A549 (cell line): ENCODE results near the gene PDE6G. TPM values are rescaled to one million over a fixed set of nuclear protein-coding genes. Genes with fewer than 3 reads are reported as not detected.

ENCODE experiments used
- ATAC-seq, 2 experiments: fragments of 200-7000 bp in 1 of 2; fragments of >200 bp in 1 of 2; cut with Nextera tagmentation in 1 of 2; cut with Tn5 transposase in 1 of 2; 3 replicates each; pipeline versions ENCODE4 v1.8.0 to v1.9.1; 2018 to 2020; ENCODE audit warnings: mild to moderate bottlenecking in 1 of 2, moderate library complexity in 1 of 2
- CTCF ChIA-PET: fragments of 300-600 bp; sonication (Branson Sonifier 250); formaldehyde crosslinking; extraction: SDS; loops from one replicate; lab custom pipeline; 2021; ENCODE audit warnings: antibody characterized with exemption, inconsistent platforms; lab: Yijun Ruan, JAX
- POLR2A ChIA-PET: fragments of 350-600 bp; formaldehyde crosslinking; extraction: SDS; loops from one replicate; lab custom pipeline; 2021; ENCODE audit warnings: antibody characterized with exemption, inconsistent platforms; lab: Yijun Ruan, JAX
- DNase-seq, 2 experiments: peaks; one replicate each; pipeline versions ENCODE4 v3.0.0 to v3.0.0-alpha.2; 2011 to 2016; ENCODE audit warnings: low read depth in 1 of 2, low spot score in 1 of 2
- FAIRE-seq: peaks from 2 replicates; lab custom pipeline; 2011; peaks lifted over from hg19 to GRCh38; lab: Jason Lieb, UNC
- H3K27ac ChIP-seq, 2 experiments: fragments of >200 bp; sonication (Bioruptor Twin); formaldehyde crosslinking; 3 replicates each; pipeline ENCODE4 v1.5.1; 2016 to 2017
- H3K4me1 ChIP-seq: fragments of >200 bp; sonication (Bioruptor Twin); formaldehyde crosslinking; 3 replicates; pipeline ENCODE4 v1.6.1; 2016
- H3K4me2 ChIP-seq: fragments of >200 bp; sonication (Bioruptor Twin); formaldehyde crosslinking; 3 replicates; pipeline ENCODE4 v1.6.1; 2016
- H3K4me3 ChIP-seq: fragments of >200 bp; sonication (Bioruptor Twin); formaldehyde crosslinking; 3 replicates; pipeline ENCODE4 v1.5.1; 2016
- H3K9me3 ChIP-seq: fragments of >200 bp; sonication (Bioruptor Twin); formaldehyde crosslinking; 3 replicates; pipeline ENCODE4 v1.6.1; 2016
- BHLHE40 ChIP-seq: IDR thresholded peaks from 2 replicates; pipeline ENCODE4 v1.6.1; 2012; ENCODE audit warnings: low read depth, low read length, inconsistent platforms
- CEBPB ChIP-seq, 2 experiments: fragments of >200 bp in 1 of 2; sonication (Bioruptor Twin) in 1 of 2; formaldehyde crosslinking in 1 of 2; IDR thresholded peaks; 2 replicates each; pipeline ENCODE4 v1.6.1; 2012 to 2016
- CHD2 ChIP-seq: fragments of 150-350 bp; IDR thresholded peaks from 2 replicates; pipeline ENCODE4 v1.6.1; 2014; ENCODE audit warnings: low read length; ENCODE audit not compliant: partially characterized antibody
- CHD4 ChIP-seq: fragments of 200-600 bp; sonication (generic); IDR thresholded peaks from 2 replicates; pipeline ENCODE4 v1.6.1; 2016; ENCODE audit warnings: antibody characterized with exemption, mild to moderate bottlenecking, borderline replicate concordance
- EHF ChIP-seq: fragments of 250-450 bp; sonication (Bioruptor Pico); IDR thresholded peaks from 2 replicates; pipeline ENCODE4 v1.5.0; 2020; ENCODE audit warnings: mild to moderate bottlenecking
- FOSL2 ChIP-seq, 2 experiments: fragments of 450-650 bp in 1 of 2; fragments of >200 bp in 1 of 2; sonication (Bioruptor Twin) in 1 of 2; formaldehyde crosslinking; IDR thresholded peaks; 2 replicates each; pipeline versions ENCODE4 v1.5.0 to v1.6.1; 2016 to 2020; ENCODE audit warnings: mild to moderate bottlenecking in 1 of 2, moderate library complexity in 1 of 2
- JUNB ChIP-seq: fragments of >200 bp; sonication (Bioruptor Twin); formaldehyde crosslinking; IDR thresholded peaks from 2 replicates; pipeline ENCODE4 v1.6.1; 2016
- KDM5A ChIP-seq: fragments of 200-600 bp; sonication (generic); IDR thresholded peaks from 2 replicates; pipeline ENCODE4 v1.6.1; 2016; ENCODE audit warnings: antibody characterized with exemption, mild to moderate bottlenecking
- MYC ChIP-seq: IDR thresholded peaks from 2 replicates; pipeline ENCODE4 v1.6.1; 2012; ENCODE audit warnings: mild to moderate bottlenecking, inconsistent platforms, low read length, improper control_type of control experiment, borderline replicate concordance
- NFE2L2 ChIP-seq: fragments of 150-350 bp; conservative IDR thresholded peaks from 2 replicates; pipeline ENCODE4 v1.6.1; 2014; ENCODE audit warnings: low read length
- NR3C1 ChIP-seq: fragments of >200 bp; sonication (Bioruptor Twin); formaldehyde crosslinking; IDR thresholded peaks from 3 replicates; pipeline ENCODE4 v1.6.1; 2017
- POLR2A ChIP-seq: IDR thresholded peaks from 2 replicates; pipeline ENCODE4 v1.6.1; 2012; ENCODE audit warnings: mild to moderate bottlenecking, low read length
- POLR2AphosphoS2 ChIP-seq: conservative IDR thresholded peaks from 2 replicates; pipeline ENCODE4 v1.6.1; 2012; ENCODE audit warnings: low read length, improper control_type of control experiment, inconsistent platforms
- RARB ChIP-seq: fragments of 250-450 bp; sonication (Bioruptor Pico); IDR thresholded peaks from 2 replicates; pipeline ENCODE4 v1.8.0; 2021; ENCODE audit warnings: mild to moderate bottlenecking, moderate library complexity
- RCOR1 ChIP-seq: fragments of 150-350 bp; IDR thresholded peaks from 2 replicates; pipeline ENCODE4 v1.6.1; 2014; ENCODE audit warnings: antibody characterized with exemption, low read length, low read depth
- SMC3 ChIP-seq: fragments of >200 bp; sonication (Bioruptor Twin); formaldehyde crosslinking; IDR thresholded peaks from 3 replicates; pipeline ENCODE4 v1.6.1; 2018; ENCODE audit warnings: inconsistent platforms
- SREBF2 ChIP-seq: fragments of 450-650 bp; IDR thresholded peaks from 2 replicates; pipeline ENCODE4 v1.6.1; 2014; ENCODE audit warnings: mild to moderate bottlenecking, moderate library complexity
- TFCP2L1 ChIP-seq: fragments of 250-450 bp; sonication (Bioruptor Pico); IDR thresholded peaks from 2 replicates; pipeline ENCODE4 v1.5.0; 2021; ENCODE audit warnings: mild to moderate bottlenecking
- WGBS: methylation state at CpG from one replicate; pipeline ENCODE4 v1.1.6; 2017; ENCODE audit errors: missing lambda C conversion rate; 5-methylcytosine and 5-hydroxymethylcytosine counted together
- polyA plus RNA-seq, 4 experiments: library from polyadenylated mRNA; depleted of rRNA in 3 of 4; stranded (reverse); fragments of >200 nt; fragmentation: RNase III in 1 of 4; extraction: RNeasy Plus Mini Kit Qiagen cat#74134 plus additional on column Dnase treatment in 1 of 4; gene quantifications; 2 replicates in 3 of 4; 3 replicates in 1 of 4; pipeline ENCODE4 v1.2.3, GENCODE V29; 2011 to 2017
- TF ChIP-seq, protein P1 (sequence below): fragments of >200 bp; sonication (Bioruptor Twin); formaldehyde crosslinking; IDR thresholded peaks from 3 replicates; pipeline ENCODE4 v1.6.1; 2016
- TF ChIP-seq, protein P2 (sequence below): IDR thresholded peaks from 2 replicates; pipeline ENCODE4 v1.6.1; 2012; ENCODE audit warnings: low read depth, borderline replicate concordance
- TF ChIP-seq, protein P3 (sequence below): fragments of 150-350 bp; IDR thresholded peaks from 2 replicates; pipeline ENCODE4 v1.6.1; 2014; ENCODE audit warnings: low read depth, mild to moderate bottlenecking, low read length
- TF ChIP-seq, protein P4 (sequence below): IDR thresholded peaks from 2 replicates; pipeline ENCODE4 v1.6.1; 2012
- TF ChIP-seq, protein P5 (sequence below): fragments of >200 bp; sonication (Bioruptor Twin); formaldehyde crosslinking; IDR thresholded peaks from 3 replicates; pipeline ENCODE4 v1.5.1; 2016
- TF ChIP-seq, protein P6 (sequence below): fragments of 450-650 bp; IDR thresholded peaks from 2 replicates; pipeline ENCODE4 v1.6.1; 2014; ENCODE audit warnings: antibody characterized with exemption

PDE6G gene
- polyA plus RNA-seq, 2 of the 4 experiments (the other 2 are of a cell fraction): 1.2 TPM

DNA sequence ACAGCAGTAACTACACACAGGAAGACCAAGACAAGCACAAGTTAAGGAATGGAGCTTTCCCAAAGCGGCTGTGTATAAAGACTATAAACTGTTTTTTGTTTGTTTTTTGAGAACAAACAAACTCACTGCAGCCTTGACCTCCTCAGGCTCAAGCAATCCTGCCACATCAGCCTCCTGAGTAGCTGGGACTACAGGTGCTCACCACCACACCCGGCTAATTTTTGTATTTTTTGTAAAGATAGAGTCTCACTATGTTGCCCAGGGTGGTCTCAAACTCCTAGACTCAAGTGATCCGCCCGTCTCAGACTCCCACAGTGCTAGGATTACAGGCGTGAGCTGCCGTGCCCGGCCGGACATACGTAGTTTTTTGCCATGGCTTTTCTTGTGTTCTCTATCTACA lies 4.1 kb upstream of the PDE6G start (continued):
- TF ChIP-seq, protein P1, sequence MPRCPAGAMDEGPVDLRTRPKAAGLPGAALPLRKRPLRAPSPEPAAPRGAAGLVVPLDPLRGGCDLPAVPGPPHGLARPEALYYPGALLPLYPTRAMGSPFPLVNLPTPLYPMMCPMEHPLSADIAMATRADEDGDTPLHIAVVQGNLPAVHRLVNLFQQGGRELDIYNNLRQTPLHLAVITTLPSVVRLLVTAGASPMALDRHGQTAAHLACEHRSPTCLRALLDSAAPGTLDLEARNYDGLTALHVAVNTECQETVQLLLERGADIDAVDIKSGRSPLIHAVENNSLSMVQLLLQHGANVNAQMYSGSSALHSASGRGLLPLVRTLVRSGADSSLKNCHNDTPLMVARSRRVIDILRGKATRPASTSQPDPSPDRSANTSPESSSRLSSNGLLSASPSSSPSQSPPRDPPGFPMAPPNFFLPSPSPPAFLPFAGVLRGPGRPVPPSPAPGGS: no peak

DNA sequence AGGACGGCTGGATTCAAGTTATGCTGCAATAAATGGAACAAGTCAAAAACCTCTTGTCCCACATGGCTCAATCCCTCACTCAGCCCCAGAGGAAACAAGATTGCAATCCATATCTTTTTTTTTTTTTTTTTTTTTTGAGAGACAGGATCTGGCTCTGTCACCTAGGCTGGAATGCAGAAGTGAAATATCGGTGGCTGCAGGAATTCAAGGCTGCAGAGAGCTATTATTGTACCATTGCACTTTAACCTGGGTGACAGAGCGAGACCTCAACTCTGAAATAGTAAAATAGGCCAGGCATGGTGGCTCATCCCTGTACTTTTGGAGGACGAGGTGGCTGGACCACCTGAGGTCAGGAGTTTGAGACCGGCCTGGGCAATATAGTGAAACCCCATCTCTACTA lies 2.7 kb upstream of the PDE6G start:
- POLR2A ChIA-PET: no interaction called here
- WGBS: 83% methylated on average over 5 of the region's 5 CpGs
- TF ChIP-seq NR3C1: no peak
- no peak for TF ChIP-seq KDM5A
- TF ChIP-seq, protein P2, sequence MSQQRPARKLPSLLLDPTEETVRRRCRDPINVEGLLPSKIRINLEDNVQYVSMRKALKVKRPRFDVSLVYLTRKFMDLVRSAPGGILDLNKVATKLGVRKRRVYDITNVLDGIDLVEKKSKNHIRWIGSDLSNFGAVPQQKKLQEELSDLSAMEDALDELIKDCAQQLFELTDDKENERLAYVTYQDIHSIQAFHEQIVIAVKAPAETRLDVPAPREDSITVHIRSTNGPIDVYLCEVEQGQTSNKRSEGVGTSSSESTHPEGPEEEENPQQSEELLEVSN: no peak
- no peak for TF ChIP-seq CHD4
- TF ChIP-seq, protein P1: no peak
- TF ChIP-seq CEBPB (IDR thresholded peaks at IDR 0.05): no peak
- TF ChIP-seq JUNB: no peak
- no peak for TF ChIP-seq RARB
- no peak for TF ChIP-seq SREBF2
- no peak for TF ChIP-seq SMC3
- no peak for TF ChIP-seq NFE2L2
- no peak for TF ChIP-seq BHLHE40
- TF ChIP-seq, protein P3, sequence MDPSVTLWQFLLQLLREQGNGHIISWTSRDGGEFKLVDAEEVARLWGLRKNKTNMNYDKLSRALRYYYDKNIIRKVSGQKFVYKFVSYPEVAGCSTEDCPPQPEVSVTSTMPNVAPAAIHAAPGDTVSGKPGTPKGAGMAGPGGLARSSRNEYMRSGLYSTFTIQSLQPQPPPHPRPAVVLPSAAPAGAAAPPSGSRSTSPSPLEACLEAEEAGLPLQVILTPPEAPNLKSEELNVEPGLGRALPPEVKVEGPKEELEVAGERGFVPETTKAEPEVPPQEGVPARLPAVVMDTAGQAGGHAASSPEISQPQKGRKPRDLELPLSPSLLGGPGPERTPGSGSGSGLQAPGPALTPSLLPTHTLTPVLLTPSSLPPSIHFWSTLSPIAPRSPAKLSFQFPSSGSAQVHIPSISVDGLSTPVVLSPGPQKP: no peak
- TF ChIP-seq, protein P4, sequence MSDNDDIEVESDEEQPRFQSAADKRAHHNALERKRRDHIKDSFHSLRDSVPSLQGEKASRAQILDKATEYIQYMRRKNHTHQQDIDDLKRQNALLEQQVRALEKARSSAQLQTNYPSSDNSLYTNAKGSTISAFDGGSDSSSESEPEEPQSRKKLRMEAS: no peak
- FAIRE-seq: no peak
- no peak overlapping the region for H3K4me2 ChIP-seq
- H3K4me3 ChIP-seq: no peak overlapping the region
- H3K9me3 ChIP-seq: no peaks in the 10 kb centered on the region
- no peaks in the 10 kb centered on the region for H3K4me1 ChIP-seq
- CTCF ChIA-PET: interaction anchor here (1.2 to 2.0 kb wide), 2 partner anchors 18 to 43 kb away, joined by 3 to 5 read pairs; no protein-coding TSS in a partner anchor
- DNase-seq: no peak
- H3K27ac ChIP-seq: no peak overlapping the region
- no peak for ATAC-seq

DNA sequence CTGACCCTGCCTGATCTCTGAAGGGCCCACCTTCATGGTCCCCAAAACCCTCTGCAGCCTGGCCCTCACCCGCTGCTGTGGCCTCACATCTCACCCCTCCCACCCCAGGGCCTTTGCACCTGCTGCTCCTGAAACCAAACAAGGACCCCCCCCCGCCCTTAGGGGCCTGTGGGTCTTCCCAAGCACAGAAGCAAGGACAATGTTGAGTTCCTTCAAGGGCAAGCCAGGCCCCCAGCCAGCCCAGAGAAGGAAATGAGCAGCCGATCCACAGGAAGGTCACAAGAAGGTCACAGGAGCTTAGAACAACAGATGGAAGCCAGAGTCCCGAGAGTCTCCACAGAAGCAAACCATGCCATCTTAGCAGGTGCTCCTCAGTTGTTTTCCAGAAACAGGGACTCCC lies 493 bp upstream of the PDE6G start:
- Histone ChIP-seq H3K4me2 (no peak overlapping the region), H3K4me3 (no peak overlapping the region), H3K9me3 (no peaks in the 10 kb centered on the region), H3K4me1 (peaks cover 3% of the 10 kb centered on the region), H3K27ac (no peak overlapping the region)
- no peak for DNase-seq
- no peak for FAIRE-seq
- CTCF ChIA-PET: interaction anchor here (1.1 to 3.4 kb wide), 5 partner anchors 15 to 55 kb away, joined by 3 to 17 read pairs (median 6); no protein-coding TSS in a partner anchor
- POLR2A ChIA-PET: interaction anchor here (1.4 kb wide), 1 partner anchor 20 kb away, joined by 3 read pairs; the partner anchor contains the start of genes NPLOC4 and TSPAN10
- TF ChIP-seq BHLHE40 (no peak), KDM5A (no peak), TFCP2L1 (CRISPR knock-in tag) (no peak), CHD2 (no peak), EHF (no peak), POLR2A (no peak), RCOR1 (no peak), MYC (no peak), POLR2AphosphoS2 (no peak), FOSL2 (IDR thresholded peaks at IDR 0.05) (no peak), FOSL2 (CRISPR knock-in tag; IDR thresholded peaks at IDR 0.05) (no peak)
- TF ChIP-seq, protein P5, sequence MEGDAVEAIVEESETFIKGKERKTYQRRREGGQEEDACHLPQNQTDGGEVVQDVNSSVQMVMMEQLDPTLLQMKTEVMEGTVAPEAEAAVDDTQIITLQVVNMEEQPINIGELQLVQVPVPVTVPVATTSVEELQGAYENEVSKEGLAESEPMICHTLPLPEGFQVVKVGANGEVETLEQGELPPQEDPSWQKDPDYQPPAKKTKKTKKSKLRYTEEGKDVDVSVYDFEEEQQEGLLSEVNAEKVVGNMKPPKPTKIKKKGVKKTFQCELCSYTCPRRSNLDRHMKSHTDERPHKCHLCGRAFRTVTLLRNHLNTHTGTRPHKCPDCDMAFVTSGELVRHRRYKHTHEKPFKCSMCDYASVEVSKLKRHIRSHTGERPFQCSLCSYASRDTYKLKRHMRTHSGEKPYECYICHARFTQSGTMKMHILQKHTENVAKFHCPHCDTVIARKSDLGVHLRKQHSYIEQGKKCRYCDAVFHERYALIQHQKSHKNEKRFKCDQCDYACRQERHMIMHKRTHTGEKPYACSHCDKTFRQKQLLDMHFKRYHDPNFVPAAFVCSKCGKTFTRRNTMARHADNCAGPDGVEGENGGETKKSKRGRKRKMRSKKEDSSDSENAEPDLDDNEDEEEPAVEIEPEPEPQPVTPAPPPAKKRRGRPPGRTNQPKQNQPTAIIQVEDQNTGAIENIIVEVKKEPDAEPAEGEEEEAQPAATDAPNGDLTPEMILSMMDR: no peak
- TF ChIP-seq, protein P6, sequence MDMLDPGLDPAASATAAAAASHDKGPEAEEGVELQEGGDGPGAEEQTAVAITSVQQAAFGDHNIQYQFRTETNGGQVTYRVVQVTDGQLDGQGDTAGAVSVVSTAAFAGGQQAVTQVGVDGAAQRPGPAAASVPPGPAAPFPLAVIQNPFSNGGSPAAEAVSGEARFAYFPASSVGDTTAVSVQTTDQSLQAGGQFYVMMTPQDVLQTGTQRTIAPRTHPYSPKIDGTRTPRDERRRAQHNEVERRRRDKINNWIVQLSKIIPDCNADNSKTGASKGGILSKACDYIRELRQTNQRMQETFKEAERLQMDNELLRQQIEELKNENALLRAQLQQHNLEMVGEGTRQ: no peak
- TF ChIP-seq, protein P1: no peak
- ATAC-seq: no peak
- WGBS: 87% methylated on average over 3 of the region's 4 CpGs
